Erythroblast (primary cell): ENCODE results near the gene MAP2K4.

ENCODE experiments used
- GATA1 ChIP-seq: IDR thresholded peaks from 2 replicates; pipeline ENCODE4 v1.6.1; 2011; ENCODE audit warnings: low read depth, mild to moderate bottlenecking, control low read depth, low read length, moderate library complexity
- POLR2A ChIP-seq: IDR thresholded peaks from 2 replicates; pipeline ENCODE4 v1.6.1; 2011; ENCODE audit warnings: mild to moderate bottlenecking, low read length

- TF ChIP-seq POLR2A (no peak), GATA1 (no peak)
These were observed 107.0 kb downstream of the MAP2K4 start for GRCh38 chr17:12127667-12128066.
